Kidney (tissue), 14 donors: Measurements from ENCODE around the gene TMEM267. TPM values are rescaled to one million over a fixed set of nuclear protein-coding genes. Genes with fewer than 3 reads are reported as not detected.
"Not testable (repeated sequence)": the region's sequence is repeated elsewhere in the genome, so short reads cannot be mapped to it uniquely, and the experiment has no call there.

ENCODE experiments used
- DNase-seq, 5 donors: peaks; one replicate each; pipeline ENCODE4 v3.0.0-alpha.2; 2013 to 2020
- FAIRE-seq: peaks from 2 replicates; lab custom pipeline; 2012; peaks lifted over from hg19 to GRCh38; lab: Jason Lieb, UNC
- H3K27ac ChIP-seq, 2 donors: one replicate each; pipeline ENCODE4 v1.7.0; 2013; ENCODE audit warnings: low read depth in 2 of 2, low read length in 2 of 2, inconsistent platforms in 1 of 2
- H3K27me3 ChIP-seq: one replicate; pipeline ENCODE4 v1.7.1; 2013; ENCODE audit warnings: low read length, inconsistent platforms; ENCODE audit not compliant: control insufficient read depth, insufficient read depth
- H3K36me3 ChIP-seq, 3 donors: one replicate each; pipeline versions ENCODE4 v1.7.0 to v1.7.1; 2013; ENCODE audit warnings: low read length in 3 of 3, control low read depth in 1 of 3, inconsistent platforms in 1 of 3; ENCODE audit not compliant: insufficient read depth in 3 of 3, control insufficient read depth in 2 of 3
- H3K4me1 ChIP-seq, 3 donors: one replicate each; pipeline versions ENCODE4 v1.7.0 to v1.7.1; 2013; ENCODE audit warnings: low read length in 3 of 3, inconsistent platforms in 1 of 3, low read depth in 1 of 3; ENCODE audit not compliant: control insufficient read depth in 2 of 3, insufficient read depth in 2 of 3
- H3K4me3 ChIP-seq, 3 donors: one replicate each; pipeline versions ENCODE4 v1.7.0 to v1.8.1; 2013; ENCODE audit warnings: low read length in 3 of 3, control low read depth in 1 of 3, inconsistent platforms in 1 of 3
- H3K9ac ChIP-seq, 3 donors: one replicate each; pipeline versions ENCODE4 v1.7.0 to v1.7.1; 2013; ENCODE audit warnings: low read length in 3 of 3, control low read depth in 1 of 3, inconsistent platforms in 1 of 3
- H3K9me3 ChIP-seq, 3 donors: one replicate each; pipeline versions ENCODE4 v1.7.0 to v1.7.1; 2013; ENCODE audit warnings: low read length in 3 of 3, control low read depth in 1 of 3, inconsistent platforms in 1 of 3; ENCODE audit not compliant: control insufficient read depth in 2 of 3, insufficient read depth in 1 of 3
- CTCF ChIP-seq: IDR thresholded peaks from 3 replicates; pipeline ENCODE4 v1.5.1; 2012; ENCODE audit warnings: mild to moderate bottlenecking, moderate library complexity, borderline replicate concordance; ENCODE audit not compliant: insufficient read depth; ENCODE audit errors: extremely low read depth
- intact Hi-C: fragments of 100-400 bp; cut with DNase I; formaldehyde crosslinking; loops from one replicate; pipeline ENCODE4 v1.11.1; 2022
- polyA plus RNA-seq: library from polyadenylated mRNA; stranded (reverse); fragments of 350-450 nt; fragmentation: Illumina TruSeq; extraction: RNeasy Lipid Tissue Mini Kit (QIAGEN cat#74804); gene quantifications from one replicate; pipeline ENCODE4 v1.2.3, GENCODE V29; 2014; ENCODE audit warnings: low read depth, low replicate concordance; ENCODE audit not compliant: insufficient read depth
- total RNA-seq: library from RNA; stranded (reverse); fragmentation: NEBNext Ultra II Directional; extraction: Animal tissue kit (Norgen Biotek cat#: 25700); gene quantifications from one replicate; pipeline ENCODE4 v1.2.1, GENCODE V29; 2021
- donor health status: control.
- donor health status: control.
- donor health status: control.
- donor health status: control.
- donor health status: control.
- donor health status: DM: yes; HTN: yes; CAD: no.
- donor health status: Normal renal cell carcinoma (clear cell type).

Gene TMEM267
- total and polyA plus RNA-seq, 2 donors from 2014 or later: 7.1 to 24.1 TPM

GRCh38 chr5:43456556-43456955 is 27.1 kb downstream of the TMEM267 start:
- H3K9me3 ChIP-seq: peaks cover 0 to 7% (median 3%) of the 10 kb centered on the region in 3 donors
- H3K4me1 ChIP-seq: no peaks in the 10 kb centered on the region
- no peak overlapping the region for H3K4me3 ChIP-seq
- no peaks in the 10 kb centered on the region for H3K36me3 ChIP-seq
- DNase-seq (no peak), FAIRE-seq (no peak)
- no peak for TF ChIP-seq CTCF
- no peak overlapping the region for H3K27ac ChIP-seq
- H3K27me3 ChIP-seq: no peaks in the 10 kb centered on the region
- intact Hi-C loops: no loop called here
- H3K9ac ChIP-seq: no peak overlapping the region

DNA sequence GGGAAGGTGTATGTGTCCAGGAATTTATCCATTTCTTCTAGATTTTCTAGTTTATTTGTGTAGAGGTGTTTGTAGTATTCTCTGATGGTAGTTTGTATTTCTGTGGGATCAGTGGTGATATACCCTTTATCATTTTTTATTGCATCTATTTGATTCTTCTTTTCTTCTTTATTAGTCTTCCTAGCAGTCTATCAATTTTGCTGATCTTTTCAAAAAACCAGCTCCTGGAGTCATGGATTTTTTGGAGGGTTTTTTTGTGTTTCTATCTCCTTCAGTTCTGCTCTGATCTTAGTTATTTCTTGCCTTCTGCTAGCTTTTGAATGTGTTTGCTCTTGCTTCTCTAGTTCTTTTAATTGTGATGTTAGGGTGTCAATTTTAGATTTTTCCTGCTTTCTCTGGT is 42.1 kb downstream of the TMEM267 start:
- DNase-seq, H3K27me3 ChIP-seq, FAIRE-seq, H3K27ac ChIP-seq, intact Hi-C loops, H3K4me1 ChIP-seq, H3K36me3 ChIP-seq, H3K9me3 ChIP-seq, H3K9ac ChIP-seq, H3K4me3 ChIP-seq: not testable (repeated sequence)

DNA sequence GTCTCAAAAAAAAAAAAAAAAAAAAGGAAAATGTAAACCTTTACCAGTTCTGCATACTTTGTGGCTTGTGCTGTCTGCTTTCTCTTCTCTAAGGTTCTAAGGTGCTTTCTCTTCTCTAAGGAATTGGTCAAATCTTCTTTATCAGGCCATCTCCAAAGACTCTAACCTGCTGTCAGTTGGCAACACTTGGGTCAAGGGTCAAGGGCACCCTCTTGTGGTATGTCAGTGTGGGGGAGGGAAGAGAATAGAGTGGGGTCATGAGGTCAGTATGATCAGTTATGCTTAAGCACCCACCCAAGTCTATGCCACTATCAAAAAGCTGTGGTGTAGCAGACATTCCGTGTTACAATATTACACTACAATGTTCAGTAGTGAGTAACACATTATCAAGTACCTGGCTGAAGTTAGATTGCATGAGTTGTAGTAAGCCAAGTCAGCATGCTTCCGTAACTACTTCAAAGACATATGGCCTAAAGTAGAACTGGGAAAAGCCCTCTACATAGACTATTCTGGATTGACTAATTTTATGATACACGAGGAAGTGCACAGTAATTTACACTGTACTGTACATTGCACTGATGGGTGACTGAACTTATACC is 46.5 kb downstream of the TMEM267 start:
- no peak for FAIRE-seq

DNA sequence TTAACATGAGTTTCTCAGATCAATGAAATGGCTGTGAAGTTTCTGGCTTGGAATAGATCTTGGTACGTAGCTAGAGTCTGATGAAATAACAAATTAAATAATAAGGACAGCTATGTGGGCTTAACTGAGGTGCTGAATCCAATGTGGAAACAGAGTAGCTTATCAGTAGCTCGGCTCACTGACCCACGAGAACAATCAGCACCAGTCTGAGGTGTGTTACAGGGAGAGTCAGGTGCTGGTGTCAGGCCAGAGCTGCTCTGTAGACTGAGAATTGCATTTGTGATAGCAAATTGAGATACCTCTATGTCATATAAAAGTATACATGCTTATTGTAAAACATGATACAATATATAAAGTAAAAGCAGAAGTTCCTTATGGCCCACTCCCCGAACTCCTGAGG is 50.3 kb downstream of the TMEM267 start:
- no peak overlapping the region for H3K27ac ChIP-seq
- intact Hi-C loops: no loop called here
- no peaks in the 10 kb centered on the region for H3K9me3 ChIP-seq
- H3K4me1 ChIP-seq: no peaks in the 10 kb centered on the region
- H3K36me3 ChIP-seq: no peaks in the 10 kb centered on the region
- FAIRE-seq (no peak), DNase-seq (no peak)
- no peak for TF ChIP-seq CTCF
- no peaks in the 10 kb centered on the region for H3K27me3 ChIP-seq
- H3K4me3 ChIP-seq: no peak overlapping the region
- no peak overlapping the region for H3K9ac ChIP-seq

More for the DNA sequence above, 46.5 kb downstream of the TMEM267 start:
- no peaks in the 10 kb centered on the region for H3K4me1 ChIP-seq
- H3K27ac ChIP-seq: no peak overlapping the region
- no peaks in the 10 kb centered on the region for H3K27me3 ChIP-seq
- TF ChIP-seq CTCF: no peak
- H3K9ac ChIP-seq: no peak overlapping the region
- no peaks in the 10 kb centered on the region for H3K9me3 ChIP-seq
- H3K36me3 ChIP-seq: no peaks in the 10 kb centered on the region
- DNase-seq: no peak
- intact Hi-C loops: no loop called here
- H3K4me3 ChIP-seq: no peak overlapping the region
